HEK293 (cell line): ENCODE data around the gene ITIH3.

Experiments
- CTCF ChIA-PET: fragments of 350-600 bp; formaldehyde crosslinking; extraction: SDS; loops from one replicate; lab custom pipeline; 2021; ENCODE audit warnings: antibody characterized with exemption; lab: Yijun Ruan, JAX
- POLR2A ChIA-PET: fragments of 300-600 bp; formaldehyde crosslinking; extraction: SDS; loops from one replicate; lab custom pipeline; 2020; ENCODE audit warnings: antibody characterized with exemption, inconsistent platforms; lab: Yijun Ruan, JAX
- H3K27ac ChIP-seq: fragments of 200-500 bp; sonication (Bioruptor generic); 2 replicates; pipeline ENCODE4 v1.5.1; 2014; ENCODE audit warnings: low read depth, low read length, control low read depth, inconsistent platforms; ENCODE audit errors: extremely low read depth
- H3K36me3 ChIP-seq, 2 experiments: fragments of 200-500 bp in 1 of 2; sonication (Bioruptor generic) in 1 of 2; 1 replicate in 1 of 2; 2 replicates in 1 of 2; pipeline ENCODE4 v1.5.1; 2014 to 2017; ENCODE audit warnings: inconsistent platforms in 2 of 2, low read length in 2 of 2; ENCODE audit not compliant: control insufficient read depth in 2 of 2, insufficient read depth in 1 of 2
- H3K4me1 ChIP-seq: fragments of 200-500 bp; sonication (Bioruptor generic); 2 replicates; pipeline ENCODE4 v1.5.1; 2014; ENCODE audit warnings: mild to moderate bottlenecking, low read length, inconsistent platforms; ENCODE audit not compliant: control insufficient read depth, insufficient read depth
- H3K4me3 ChIP-seq: 2 replicates; pipeline ENCODE4 v1.5.1; 2011; ENCODE audit warnings: low read depth, mild to moderate bottlenecking, control low read depth, low read length, moderate library complexity
- H3K9me3 ChIP-seq: fragments of 200-500 bp; sonication (Bioruptor generic); 2 replicates; pipeline ENCODE4 v1.5.1; 2014; ENCODE audit warnings: low read depth, low read length, inconsistent platforms; ENCODE audit not compliant: control insufficient read depth, insufficient read depth
- OSR2 ChIP-seq: fragments of 450-650 bp; formaldehyde crosslinking; IDR thresholded peaks from 2 replicates; pipeline ENCODE4 v1.5.1; 2016; ENCODE audit warnings: missing biosample characterization, missing genetic modification characterization
- ZBTB48 ChIP-seq: fragments of 450-650 bp; formaldehyde crosslinking; IDR thresholded peaks from 2 replicates; pipeline ENCODE4 v1.5.1; 2016; ENCODE audit warnings: missing biosample characterization, missing genetic modification characterization
- ZEB2 ChIP-seq: fragments of 450-650 bp; formaldehyde crosslinking; IDR thresholded peaks from 2 replicates; pipeline ENCODE4 v1.5.1; 2016; ENCODE audit warnings: missing biosample characterization, missing genetic modification characterization
- ZNF121 ChIP-seq: fragments of 450-650 bp; formaldehyde crosslinking; IDR thresholded peaks from 2 replicates; pipeline ENCODE4 v1.5.1; 2016; ENCODE audit warnings: missing biosample characterization, missing genetic modification characterization
- ZNF335 ChIP-seq: fragments of 450-650 bp; formaldehyde crosslinking; conservative IDR thresholded peaks from 2 replicates; pipeline ENCODE4 v1.5.1; 2016; ENCODE audit warnings: missing biosample characterization, missing genetic modification characterization
- ZNF792 ChIP-seq: fragments of 450-650 bp; formaldehyde crosslinking; IDR thresholded peaks from 2 replicates; pipeline ENCODE4 v1.5.1; 2016; ENCODE audit warnings: missing biosample characterization, missing genetic modification characterization
- ZNF837 ChIP-seq: fragments of 450-650 bp; formaldehyde crosslinking; IDR thresholded peaks from 2 replicates; pipeline ENCODE4 v1.5.1; 2016; ENCODE audit warnings: missing biosample characterization, missing genetic modification characterization
- ZNF843 ChIP-seq: fragments of 450-650 bp; formaldehyde crosslinking; IDR thresholded peaks from 2 replicates; pipeline ENCODE4 v1.5.1; 2016; ENCODE audit warnings: missing biosample characterization, missing genetic modification characterization
- TF ChIP-seq, protein P1 (sequence below): fragments of 450-650 bp; formaldehyde crosslinking; IDR thresholded peaks from 2 replicates; pipeline ENCODE4 v1.5.1; 2016; ENCODE audit warnings: missing biosample characterization, missing genetic modification characterization
- TF ChIP-seq, protein P2 (sequence below): fragments of 450-650 bp; IDR thresholded peaks from 2 replicates; pipeline ENCODE4 v1.5.1; 2018; ENCODE audit warnings: missing biosample characterization, mild to moderate bottlenecking, missing genetic modification characterization
- TF ChIP-seq, protein P3 (sequence below): fragments of 450-650 bp; formaldehyde crosslinking; IDR thresholded peaks from 2 replicates; pipeline ENCODE4 v1.5.1; 2016; ENCODE audit warnings: missing biosample characterization, missing genetic modification characterization

Gene ITIH3

DNA sequence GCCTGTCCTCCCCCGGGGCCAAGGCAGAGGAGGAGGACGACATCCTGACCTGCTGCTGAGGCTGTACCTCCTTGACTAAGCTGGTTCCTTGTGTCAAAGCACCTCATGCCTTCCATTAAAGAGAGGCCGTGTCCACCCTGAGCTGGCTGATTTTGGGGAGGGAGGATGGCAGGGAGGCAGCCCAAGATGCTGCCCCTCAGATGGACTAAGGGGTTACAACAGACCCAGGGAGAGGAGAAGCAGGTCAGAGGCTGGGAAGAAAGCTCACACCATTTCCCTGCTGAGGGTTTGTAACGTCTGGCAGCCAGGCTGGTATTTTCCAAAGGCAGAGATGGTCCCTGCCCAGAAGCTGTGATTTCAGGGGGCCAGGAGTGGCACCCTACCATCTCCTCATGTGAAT is 2.7 kb upstream of the ITIH3 start:
- Histone ChIP-seq H3K36me3 (no peaks in the 10 kb centered on the region), H3K27ac (no peak overlapping the region), H3K4me1 (no peaks in the 10 kb centered on the region), H3K4me3 (no peak overlapping the region), H3K9me3 (no peaks in the 10 kb centered on the region)
- POLR2A ChIA-PET: interaction anchor here (1.3 kb wide), 1 partner anchor 21 kb away, joined by 3 read pairs; the partner anchor contains the start of gene NEK4
- CTCF ChIA-PET: interaction anchor here (0.6 kb wide), 2 partner anchors 23 to 28 kb away, joined by 4 to 5 read pairs; no protein-coding TSS in a partner anchor
- TF ChIP-seq, protein P1, sequence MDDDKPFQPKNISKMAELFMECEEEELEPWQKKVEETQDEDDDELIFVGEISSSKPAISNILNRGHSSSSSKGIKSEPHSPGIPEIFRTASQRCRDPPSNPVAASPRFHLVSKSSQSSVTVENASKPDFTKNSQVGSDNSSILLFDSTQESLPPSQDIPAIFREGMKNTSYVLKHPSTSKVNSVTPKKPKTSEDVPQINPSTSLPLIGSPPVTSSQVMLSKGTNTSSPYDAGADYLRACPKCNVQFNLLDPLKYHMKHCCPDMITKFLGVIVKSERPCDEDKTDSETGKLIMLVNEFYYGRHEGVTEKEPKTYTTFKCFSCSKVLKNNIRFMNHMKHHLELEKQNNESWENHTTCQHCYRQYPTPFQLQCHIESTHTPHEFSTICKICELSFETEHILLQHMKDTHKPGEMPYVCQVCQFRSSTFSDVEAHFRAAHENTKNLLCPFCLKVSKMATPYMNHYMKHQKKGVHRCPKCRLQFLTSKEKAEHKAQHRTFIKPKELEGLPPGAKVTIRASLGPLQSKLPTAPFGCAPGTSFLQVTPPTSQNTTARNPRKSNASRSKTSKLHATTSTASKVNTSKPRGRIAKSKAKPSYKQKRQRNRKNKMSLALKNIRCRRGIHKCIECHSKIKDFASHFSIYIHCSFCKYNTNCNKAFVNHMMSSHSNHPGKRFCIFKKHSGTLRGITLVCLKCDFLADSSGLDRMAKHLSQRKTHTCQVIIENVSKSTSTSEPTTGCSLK (tag by site-specific recombination): no peak
- TF ChIP-seq ZNF121 (tag by site-specific recombination) (no peak), ZBTB48 (tag by site-specific recombination) (no peak)
- TF ChIP-seq, protein P2, sequence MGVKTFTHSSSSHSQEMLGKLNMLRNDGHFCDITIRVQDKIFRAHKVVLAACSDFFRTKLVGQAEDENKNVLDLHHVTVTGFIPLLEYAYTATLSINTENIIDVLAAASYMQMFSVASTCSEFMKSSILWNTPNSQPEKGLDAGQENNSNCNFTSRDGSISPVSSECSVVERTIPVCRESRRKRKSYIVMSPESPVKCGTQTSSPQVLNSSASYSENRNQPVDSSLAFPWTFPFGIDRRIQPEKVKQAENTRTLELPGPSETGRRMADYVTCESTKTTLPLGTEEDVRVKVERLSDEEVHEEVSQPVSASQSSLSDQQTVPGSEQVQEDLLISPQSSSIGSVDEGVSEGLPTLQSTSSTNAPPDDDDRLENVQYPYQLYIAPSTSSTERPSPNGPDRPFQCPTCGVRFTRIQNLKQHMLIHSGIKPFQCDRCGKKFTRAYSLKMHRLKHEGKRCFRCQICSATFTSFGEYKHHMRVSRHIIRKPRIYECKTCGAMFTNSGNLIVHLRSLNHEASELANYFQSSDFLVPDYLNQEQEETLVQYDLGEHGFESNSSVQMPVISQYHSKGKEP: no peak
- TF ChIP-seq, protein P3, sequence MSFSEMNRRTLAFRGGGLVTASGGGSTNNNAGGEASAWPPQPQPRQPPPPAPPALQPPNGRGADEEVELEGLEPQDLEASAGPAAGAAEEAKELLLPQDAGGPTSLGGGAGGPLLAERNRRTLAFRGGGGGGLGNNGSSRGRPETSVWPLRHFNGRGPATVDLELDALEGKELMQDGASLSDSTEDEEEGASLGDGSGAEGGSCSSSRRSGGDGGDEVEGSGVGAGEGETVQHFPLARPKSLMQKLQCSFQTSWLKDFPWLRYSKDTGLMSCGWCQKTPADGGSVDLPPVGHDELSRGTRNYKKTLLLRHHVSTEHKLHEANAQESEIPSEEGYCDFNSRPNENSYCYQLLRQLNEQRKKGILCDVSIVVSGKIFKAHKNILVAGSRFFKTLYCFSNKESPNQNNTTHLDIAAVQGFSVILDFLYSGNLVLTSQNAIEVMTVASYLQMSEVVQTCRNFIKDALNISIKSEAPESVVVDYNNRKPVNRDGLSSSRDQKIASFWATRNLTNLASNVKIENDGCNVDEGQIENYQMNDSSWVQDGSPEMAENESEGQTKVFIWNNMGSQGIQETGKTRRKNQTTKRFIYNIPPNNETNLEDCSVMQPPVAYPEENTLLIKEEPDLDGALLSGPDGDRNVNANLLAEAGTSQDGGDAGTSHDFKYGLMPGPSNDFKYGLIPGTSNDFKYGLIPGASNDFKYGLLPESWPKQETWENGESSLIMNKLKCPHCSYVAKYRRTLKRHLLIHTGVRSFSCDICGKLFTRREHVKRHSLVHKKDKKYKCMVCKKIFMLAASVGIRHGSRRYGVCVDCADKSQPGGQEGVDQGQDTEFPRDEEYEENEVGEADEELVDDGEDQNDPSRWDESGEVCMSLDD (tag by site-specific recombination): no peak

DNA sequence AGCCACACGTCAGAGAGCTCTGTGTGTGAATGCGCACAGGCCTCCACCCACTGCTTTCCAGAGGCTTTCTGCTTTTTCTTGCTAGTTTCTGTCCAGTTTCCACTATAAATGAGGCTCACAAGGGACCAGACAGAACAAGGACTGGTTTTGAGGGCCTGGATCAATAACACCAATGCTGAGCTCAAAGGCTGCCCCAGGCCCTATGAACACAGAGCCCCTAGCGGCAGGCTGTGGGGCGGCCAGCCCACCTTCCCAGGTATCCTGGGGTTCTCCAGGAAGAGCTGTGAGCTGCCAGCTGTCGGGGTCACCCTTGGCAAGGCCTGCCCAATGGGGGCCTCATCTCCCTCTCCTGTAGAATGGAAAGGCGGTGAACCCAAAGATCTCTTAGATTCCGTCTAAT is 2.2 kb upstream of the ITIH3 start:
- ChIA-PET CTCF (interaction anchor here (1.0 kb wide), 1 partner anchor 9 kb away, joined by 3 read pairs; no protein-coding TSS in a partner anchor), POLR2A (interaction anchor here (1.3 kb wide), 1 partner anchor 21 kb away, joined by 3 read pairs; the partner anchor contains the start of gene NEK4)
- Histone ChIP-seq H3K4me3 (no peak overlapping the region), H3K36me3 (no peaks in the 10 kb centered on the region), H3K9me3 (no peaks in the 10 kb centered on the region), H3K27ac (no peak overlapping the region), H3K4me1 (no peaks in the 10 kb centered on the region)
- TF ChIP-seq ZNF792 (tag by site-specific recombination): no peak
- no peak for TF ChIP-seq OSR2 (tag by site-specific recombination)
- TF ChIP-seq ZNF837 (tag by site-specific recombination): no peak
- TF ChIP-seq ZEB2 (tag by site-specific recombination): no peak
- TF ChIP-seq ZBTB48 (tag by site-specific recombination): no peak
- TF ChIP-seq, all 188 proteins: peak for 0

DNA sequence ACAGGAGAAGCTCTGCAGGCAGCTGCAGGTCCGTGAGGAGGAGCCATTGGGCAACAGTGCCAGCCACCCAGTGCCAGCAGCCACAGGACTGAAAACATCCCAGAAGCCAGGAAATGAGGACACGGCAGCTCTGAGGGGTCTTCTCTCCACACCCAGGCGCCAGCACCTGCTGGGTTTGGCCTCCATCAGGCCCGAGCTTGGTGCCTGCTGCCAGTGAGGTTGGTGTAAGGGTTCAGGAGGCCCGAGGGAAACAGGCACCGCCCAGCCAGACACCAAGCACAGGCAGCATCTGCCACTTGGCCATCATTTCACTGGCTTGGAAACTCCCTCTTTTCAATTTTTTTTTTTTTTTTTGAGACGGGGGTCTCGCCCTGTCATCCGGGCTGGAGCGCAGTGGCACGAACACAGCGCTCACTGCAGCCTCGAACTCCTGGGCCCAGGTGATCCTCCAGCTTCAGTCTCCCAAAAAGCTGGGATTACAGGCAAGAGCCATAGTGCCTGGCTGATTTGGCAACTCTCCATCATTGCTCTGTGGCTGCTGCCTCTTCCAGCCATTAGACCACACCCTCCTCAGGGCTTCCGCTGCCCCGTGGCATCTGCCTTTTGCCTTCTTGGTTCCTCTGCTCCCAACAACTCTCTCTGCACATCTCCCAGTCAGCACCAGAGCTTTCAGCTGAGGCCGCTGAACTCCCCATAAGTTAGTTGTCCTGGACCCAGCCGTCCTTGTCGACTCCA is 1.5 kb upstream of the ITIH3 start:
- 0 out of 2 replicates have a peak, but pooled peaks have one; percentile 14 for TF ChIP-seq ZNF335 (tag by site-specific recombination)
- no peak for TF ChIP-seq ZNF843 (tag by site-specific recombination)
- H3K4me1 ChIP-seq: no peaks in the 10 kb centered on the region
- H3K36me3 ChIP-seq: no peaks in the 10 kb centered on the region
- H3K9me3 ChIP-seq: no peaks in the 10 kb centered on the region
- CTCF ChIA-PET: interaction anchor here (0.6 to 1.0 kb wide), 2 partner anchors 10 to 48 kb away, joined by 3 to 4 read pairs; no protein-coding TSS in a partner anchor
- H3K27ac ChIP-seq: no peak overlapping the region
- POLR2A ChIA-PET: interaction anchor here (1.3 kb wide), 1 partner anchor 22 kb away, joined by 3 read pairs; the partner anchor contains the start of gene NEK4
- H3K4me3 ChIP-seq: no peak overlapping the region
